Loucy (cell line): ENCODE measurements around the gene TMF1.

Source experiments
- H2AFZ ChIP-seq: fragments of 200-600 bp; sonication (generic); 2 replicates; pipeline ENCODE4 v1.6.0; 2016; ENCODE audit warnings: antibody characterized with exemption, mild to moderate bottlenecking, low read length, moderate library complexity
- H3F3A ChIP-seq: fragments of 200-600 bp; 2 replicates; pipeline ENCODE4 v1.6.0; 2016; ENCODE audit warnings: antibody characterized with exemption, low read depth, mild to moderate bottlenecking
- H3K27me3 ChIP-seq: fragments of 200-600 bp; sonication (generic); 2 replicates; pipeline ENCODE4 v1.6.1; 2014; ENCODE audit warnings: low read length, mild to moderate bottlenecking; ENCODE audit not compliant: insufficient read depth, poor library complexity, severe bottlenecking
- H3K36me3 ChIP-seq: fragments of 200-600 bp; sonication (generic); 2 replicates; pipeline ENCODE4 v1.6.1; 2016; ENCODE audit warnings: low read length; ENCODE audit not compliant: insufficient read depth
- H3K4me1 ChIP-seq: fragments of 200-600 bp; sonication (generic); 2 replicates; pipeline ENCODE4 v1.5.1; 2014; ENCODE audit warnings: low read length, mild to moderate bottlenecking; ENCODE audit not compliant: insufficient read depth, poor library complexity, severe bottlenecking
- H3K4me2 ChIP-seq: fragments of 200-600 bp; sonication (generic); 2 replicates; pipeline ENCODE4 v1.6.0; 2014; ENCODE audit warnings: antibody characterized with exemption, low read length, low read depth, mild to moderate bottlenecking; ENCODE audit not compliant: poor library complexity, severe bottlenecking
- H3K4me3 ChIP-seq: fragments of 200-600 bp; sonication (generic); 2 replicates; pipeline ENCODE4 v1.5.1; 2014; ENCODE audit warnings: low read length, mild to moderate bottlenecking, mixed read lengths; ENCODE audit not compliant: poor library complexity, severe bottlenecking
- H3K79me2 ChIP-seq: fragments of 200-600 bp; sonication (generic); 2 replicates; pipeline ENCODE4 v1.6.1; 2014; ENCODE audit warnings: low read length; ENCODE audit not compliant: insufficient read depth
- H3K9ac ChIP-seq: fragments of 200-600 bp; sonication (generic); 2 replicates; pipeline ENCODE4 v1.6.0; 2014; ENCODE audit warnings: mild to moderate bottlenecking, low read depth, low read length, moderate library complexity; ENCODE audit not compliant: poor library complexity, severe bottlenecking
- H3K9me2 ChIP-seq: fragments of 200-600 bp; sonication (generic); replicated peaks from 2 replicates; pipeline ENCODE4 v1.6.1; 2016; ENCODE audit warnings: low read depth, low read length, mixed read lengths
- H3K9me3 ChIP-seq: fragments of 200-600 bp; sonication (generic); 2 replicates; pipeline ENCODE4 v1.6.1; 2014; ENCODE audit warnings: mild to moderate bottlenecking, antibody characterized with exemption, low read length, low read depth; ENCODE audit not compliant: insufficient read depth
- H4K20me1 ChIP-seq: fragments of 200-600 bp; sonication (generic); 2 replicates; pipeline ENCODE4 v1.6.0; 2014; ENCODE audit warnings: antibody characterized with exemption, low read length, mild to moderate bottlenecking; ENCODE audit not compliant: insufficient read depth, poor library complexity, severe bottlenecking
- CTCF ChIP-seq: fragments of 200-600 bp; sonication (generic); conservative IDR thresholded peaks from 2 replicates; pipeline ENCODE4 v1.5.1; 2014; ENCODE audit warnings: mild to moderate bottlenecking, antibody characterized with exemption, low read length
- EZH2phosphoT487 ChIP-seq: fragments of 200-600 bp; IDR thresholded peaks from 2 replicates; pipeline ENCODE4 v1.6.1; 2018; ENCODE audit warnings: antibody characterized with exemption, mild to moderate bottlenecking, moderate library complexity, borderline replicate concordance

Gene TMF1

DNA sequence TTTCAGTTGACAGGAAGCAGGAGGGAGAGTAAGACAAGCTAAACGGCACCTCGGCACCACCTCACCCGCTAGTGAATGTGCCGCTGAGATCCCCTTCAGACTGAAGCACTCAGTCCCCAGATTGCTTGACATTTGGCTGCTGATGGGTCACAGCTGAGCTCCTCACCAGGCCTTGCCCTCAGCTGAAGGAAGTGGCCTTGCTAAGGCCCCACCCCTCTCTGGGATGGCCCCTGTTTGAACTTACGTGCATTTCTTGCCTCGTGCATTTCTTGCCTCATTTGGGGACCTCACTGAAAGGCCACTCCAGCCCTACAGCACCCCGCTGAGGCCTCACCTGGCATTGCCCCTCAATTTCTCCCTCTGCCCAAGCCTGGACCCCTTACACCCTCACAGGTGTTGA lies 78.5 kb downstream of the TMF1 start:
- TF ChIP-seq CTCF (0 out of 2 replicates have a peak, but pooled peaks have one; percentile 14), EZH2phosphoT487 (no peak)
- H3K9me3 ChIP-seq = no peaks in the 10 kb centered on the region
- H3K27me3 ChIP-seq = no peaks in the 10 kb centered on the region
- H3K36me3 ChIP-seq = peaks cover 18% of the 10 kb centered on the region
- H3K79me2 ChIP-seq = no peaks in the 10 kb centered on the region
- no peak overlapping the region for H3K4me3 ChIP-seq
- no peak overlapping the region for H2AFZ ChIP-seq
- H3F3A ChIP-seq = no peaks in the 10 kb centered on the region
- H4K20me1 ChIP-seq = no peaks in the 10 kb centered on the region
- no peaks in the 10 kb centered on the region for H3K4me1 ChIP-seq
- H3K4me2 ChIP-seq = no peak overlapping the region
- no peak overlapping the region for H3K9ac ChIP-seq
- no peaks in the 10 kb centered on the region for H3K9me2 ChIP-seq

DNA sequence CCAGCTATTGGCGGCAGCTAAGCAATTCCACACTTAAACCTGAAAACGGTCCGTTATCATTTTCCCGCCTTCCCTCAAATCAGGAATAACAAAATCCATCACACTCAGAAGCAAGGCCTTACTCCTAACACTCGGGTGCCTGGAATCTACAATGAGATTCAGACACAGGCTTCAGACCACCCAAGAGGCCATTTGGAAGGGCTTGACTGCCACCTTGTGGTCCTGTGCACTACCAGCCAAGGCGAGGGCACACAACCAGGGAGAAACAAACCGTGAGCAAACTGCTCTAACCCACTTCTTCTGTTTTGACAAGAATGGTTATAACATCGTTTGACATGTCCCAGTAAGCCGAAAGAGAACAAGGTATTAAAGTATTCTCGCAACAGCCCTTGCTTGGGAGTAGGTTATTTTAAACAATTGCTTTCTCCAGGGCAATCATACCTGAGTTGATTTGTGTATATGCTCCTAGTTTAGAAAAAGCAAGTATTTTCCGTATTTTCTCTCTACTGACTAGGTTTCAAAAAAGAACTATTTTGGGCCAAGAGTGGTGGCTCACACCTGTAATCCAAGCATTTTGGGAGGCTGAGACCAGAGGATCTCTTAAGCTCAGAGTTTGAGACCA lies 79.7 kb downstream of the TMF1 start:
- Histone ChIP-seq H3K36me3 (peaks cover 13% of the 10 kb centered on the region), H2AFZ (peak overlapping the region; percentile 70; the same call in 1 of the 2 replicates)
- TF ChIP-seq EZH2phosphoT487 (no peak), CTCF (peak; percentile 96)

More for the DNA sequence above, 79.7 kb downstream of the TMF1 start:
- H3K4me3 ChIP-seq = no peak overlapping the region
- no peak overlapping the region for H3K4me2 ChIP-seq
- H3K4me1 ChIP-seq = no peaks in the 10 kb centered on the region
- no peaks in the 10 kb centered on the region for H3K27me3 ChIP-seq
- H3K79me2 ChIP-seq = no peaks in the 10 kb centered on the region
- no peaks in the 10 kb centered on the region for H3K9me3 ChIP-seq
- no peaks in the 10 kb centered on the region for H3F3A ChIP-seq
- no peaks in the 10 kb centered on the region for H3K9me2 ChIP-seq
- H4K20me1 ChIP-seq = no peaks in the 10 kb centered on the region
- H3K9ac ChIP-seq = no peak overlapping the region
